Fibroblast of peridontal ligament (primary cell): Measurements from ENCODE around the gene MCRIP2.
"Not testable (repeated sequence)": the region's sequence is repeated elsewhere in the genome, so short reads cannot be mapped to it uniquely, and the experiment has no call there.

Experiments used
- DNase-seq: peaks from one replicate; pipeline ENCODE4 v3.0.0-alpha.2; 2010; ENCODE audit errors: extremely low read depth

The MCRIP2 gene

GRCh38 chr16:680967-681745 is 39.5 kb downstream of the MCRIP2 start:
- peak; percentile 53 for DNase-seq

DNA sequence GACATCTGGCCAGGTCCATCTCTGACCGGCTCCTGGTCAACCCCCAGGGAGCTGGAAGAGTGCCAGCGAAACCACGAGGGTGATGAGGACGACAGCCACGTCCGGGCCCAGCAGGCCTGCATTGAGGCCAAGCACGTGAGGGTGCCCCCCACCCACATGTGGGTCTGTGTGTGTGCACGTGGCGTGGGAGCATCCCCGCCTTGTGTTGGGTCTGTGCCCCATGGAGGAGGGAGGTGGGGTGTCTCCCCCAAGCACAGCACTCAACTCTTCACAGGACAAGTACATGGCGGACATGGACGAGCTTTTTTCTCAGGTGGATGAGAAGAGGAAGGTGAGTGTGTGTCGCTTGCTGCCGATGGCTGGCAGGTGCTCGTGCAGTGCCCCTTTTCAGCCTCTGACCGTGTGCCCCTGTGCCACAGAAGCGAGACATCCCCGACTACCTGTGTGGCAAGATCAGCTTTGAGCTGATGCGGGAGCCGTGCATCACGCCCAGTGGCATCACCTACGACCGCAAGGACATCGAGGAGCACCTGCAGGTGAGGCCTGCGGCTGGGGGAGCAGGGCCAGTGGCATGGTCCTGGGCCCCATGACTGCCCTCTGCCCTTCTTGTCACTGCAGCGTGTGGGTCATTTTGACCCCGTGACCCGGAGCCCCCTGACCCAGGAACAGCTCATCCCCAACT is 40.3 kb downstream of the MCRIP2 start:
- DNase-seq = no peak

GRCh38 chr16:682493-683395 is 41.1 kb downstream of the MCRIP2 start:
- DNase-seq = no peak

GRCh38 chr16:683396-684070 is 41.9 kb downstream of the MCRIP2 start:
- DNase-seq = no peak

- peak; percentile 89 for DNase-seq
Observed at GRCh38 chr16:684071-684794, 42.6 kb downstream of the MCRIP2 start, which contains the start of gene JMJD8. Gene JMJD8 (minus strand): TSS chr16:684334. CDS start chr16:684319, 15 bp downstream.

DNA sequence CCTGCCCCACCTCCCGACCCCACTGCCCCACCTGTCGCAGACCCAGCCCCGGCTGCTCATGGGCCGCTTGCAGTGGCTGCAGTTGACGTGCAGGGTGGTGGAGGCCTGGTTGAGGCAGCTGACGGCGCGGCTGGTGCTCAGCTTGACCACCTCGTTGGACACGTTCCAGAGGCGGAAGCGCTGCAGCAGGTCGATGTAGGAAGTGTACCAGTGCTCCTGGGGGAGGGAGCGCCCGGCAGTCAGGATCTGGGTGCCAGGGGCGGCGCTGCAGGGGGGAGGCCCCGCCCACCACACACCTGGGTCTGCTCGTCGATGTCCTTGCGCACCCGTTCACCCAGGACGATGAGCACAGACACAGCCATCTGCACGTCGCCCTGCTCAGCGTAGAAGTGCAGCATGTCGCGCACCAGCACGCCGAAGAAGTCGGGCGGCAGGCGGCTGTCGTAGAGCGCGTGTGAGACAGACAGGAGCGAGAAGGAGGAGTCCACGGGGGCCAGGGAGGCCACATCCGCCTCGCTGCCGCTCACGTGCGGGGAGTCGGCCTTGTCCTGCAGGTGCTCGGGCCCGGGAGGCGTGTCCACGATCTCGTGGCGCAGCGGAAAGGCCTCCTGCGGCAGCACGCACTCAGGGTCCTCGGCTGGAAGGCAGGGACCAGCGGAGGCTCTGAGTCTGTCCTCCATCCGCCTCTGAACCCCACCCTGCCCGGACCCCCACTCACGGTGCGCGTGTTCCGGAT is 43.5 kb downstream of the MCRIP2 start:
- DNase-seq = no peak

DNA sequence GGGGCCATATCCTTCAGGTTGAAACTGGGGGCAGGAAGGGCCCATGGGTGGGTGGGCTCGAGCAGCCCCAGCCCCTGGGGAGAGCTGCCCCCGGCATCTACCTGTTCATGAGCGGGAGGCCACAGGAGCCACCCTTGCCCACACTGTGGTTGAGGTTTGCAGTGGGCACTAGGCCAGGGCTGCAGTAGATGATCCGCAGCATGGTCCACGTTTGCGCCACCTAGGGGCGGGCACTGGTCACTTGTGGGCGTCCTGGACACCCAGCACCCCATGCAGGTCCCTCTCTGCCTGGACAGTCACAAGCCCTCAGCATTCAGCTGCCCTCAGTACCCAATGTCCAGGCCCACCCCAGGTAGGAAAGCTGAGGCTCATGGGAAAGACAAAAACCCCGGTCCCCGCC is 44.3 kb downstream of the MCRIP2 start:
- no peak for DNase-seq

DNA sequence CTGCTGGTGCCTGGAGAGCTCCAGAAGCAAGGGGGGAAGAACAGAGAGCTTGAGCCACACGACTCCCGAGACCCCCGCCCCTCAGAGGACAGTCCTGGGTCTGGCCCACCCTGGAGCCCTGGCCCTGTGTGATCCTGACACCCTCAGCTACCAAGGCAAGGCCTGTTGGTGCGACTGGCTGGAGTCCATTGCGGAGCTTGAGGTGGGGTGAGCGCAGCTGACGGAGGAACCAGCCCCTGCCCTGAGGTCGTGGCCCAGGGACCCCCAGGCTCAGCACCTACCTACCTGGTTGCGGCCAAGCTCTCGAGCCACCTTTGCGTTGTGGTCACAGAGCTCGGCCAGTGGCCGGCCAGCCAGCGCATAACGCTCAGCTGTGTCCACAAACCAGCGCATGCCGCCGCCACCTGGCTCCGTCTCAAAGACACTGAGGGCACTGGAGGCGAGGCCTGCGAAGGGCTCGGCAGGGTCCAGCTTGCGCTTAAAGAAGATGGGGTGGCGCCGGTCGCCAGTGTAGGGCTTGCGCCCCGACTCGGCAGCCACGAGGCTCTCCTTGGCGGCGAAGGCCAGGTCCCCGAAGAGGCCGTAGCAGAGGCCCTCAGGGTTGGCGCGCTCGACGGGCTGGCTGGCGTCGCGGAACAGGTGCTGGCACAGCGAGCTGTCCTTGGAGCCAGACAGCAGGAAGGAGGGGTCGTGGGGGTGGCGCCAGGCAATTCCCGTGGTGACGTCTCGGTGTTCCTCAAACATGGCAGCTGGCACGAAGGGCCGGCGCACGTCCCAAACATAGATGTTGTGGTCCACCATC is 45.0 kb downstream of the MCRIP2 start:
- no peak for DNase-seq

DNA sequence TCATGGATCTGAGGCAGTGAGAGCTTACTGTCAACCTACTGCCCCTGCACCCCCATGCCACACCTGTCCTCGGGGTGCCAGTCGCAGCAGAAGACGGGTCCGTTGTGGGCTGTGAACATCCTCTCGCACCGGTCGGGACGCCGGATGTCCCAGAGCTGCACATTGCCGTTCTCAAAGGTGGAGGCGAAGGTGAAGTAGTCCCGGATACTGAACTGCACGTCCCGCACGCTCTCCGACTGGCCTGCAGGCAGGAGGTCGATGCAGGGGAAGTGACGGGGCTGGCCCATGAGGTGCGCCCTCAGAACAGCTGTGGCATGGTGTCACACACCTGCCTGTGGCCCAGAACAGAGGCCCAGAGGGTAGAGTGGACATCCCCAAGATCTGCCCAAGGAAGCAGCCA is 45.9 kb downstream of the MCRIP2 start:
- DNase-seq = no peak

DNA sequence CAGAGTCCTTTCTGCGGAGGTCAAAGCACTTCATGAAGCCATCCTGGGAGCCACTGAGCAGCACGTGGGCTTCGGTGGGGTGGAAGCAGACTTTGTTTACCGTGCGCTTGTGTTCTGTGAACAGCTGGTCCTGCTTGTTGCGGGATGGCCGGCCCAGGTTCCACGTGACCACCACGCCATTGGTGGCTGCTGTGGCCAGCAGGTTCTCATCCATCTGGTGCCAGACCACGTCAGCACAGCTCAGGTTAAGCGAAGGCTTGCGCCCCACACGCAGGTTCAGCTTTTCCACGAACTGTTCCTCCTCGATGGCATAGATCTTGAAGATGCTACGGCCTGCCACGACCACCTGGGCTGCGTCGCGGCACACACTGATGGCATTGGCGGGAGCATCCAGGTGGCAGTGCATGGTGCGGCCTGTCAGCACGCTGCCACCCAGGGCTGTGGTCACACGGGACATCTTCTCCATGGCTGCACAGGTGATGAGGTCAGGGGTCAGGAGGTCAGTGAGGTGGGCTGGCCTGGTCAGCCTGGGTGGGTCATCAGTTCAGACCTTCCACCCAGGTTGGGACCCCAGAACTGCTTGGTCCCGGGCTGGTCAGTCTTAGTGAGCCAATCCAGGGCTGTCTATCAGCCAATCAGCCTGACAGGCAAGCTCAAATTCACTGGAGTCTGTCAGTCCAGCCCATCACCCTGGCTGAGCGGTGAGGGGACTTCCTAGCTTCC is 47.7 kb downstream of the MCRIP2 start:
- DNase-seq = no peak

- not testable (repeated sequence) for DNase-seq
Observed at GRCh38 chr16:691242-691641, 49.6 kb downstream of the MCRIP2 start.

- DNase-seq = no peak
Observed at GRCh38 chr16:692356-693108, 50.9 kb downstream of the MCRIP2 start.

DNA sequence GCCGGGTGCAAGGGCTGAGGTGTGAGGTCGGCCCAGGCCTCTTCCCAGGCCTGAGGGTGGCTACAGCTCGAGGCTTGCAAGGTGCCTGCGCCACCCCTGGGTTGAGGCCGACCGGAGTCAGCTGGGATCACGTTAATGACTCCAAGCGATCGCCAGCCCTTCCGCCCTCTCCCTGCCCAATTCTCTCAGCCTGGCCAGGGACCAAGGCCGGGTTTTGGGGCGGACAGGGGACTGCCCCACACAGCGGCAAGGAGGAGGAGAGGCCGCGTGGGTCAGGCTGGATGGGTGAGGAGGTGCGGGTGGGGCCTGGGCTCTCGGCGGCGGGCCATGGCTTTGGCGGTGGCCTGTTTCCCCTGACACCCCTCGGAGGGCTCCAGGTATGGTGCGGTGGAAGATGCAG is 51.7 kb downstream of the MCRIP2 start:
- no peak for DNase-seq

DNA sequence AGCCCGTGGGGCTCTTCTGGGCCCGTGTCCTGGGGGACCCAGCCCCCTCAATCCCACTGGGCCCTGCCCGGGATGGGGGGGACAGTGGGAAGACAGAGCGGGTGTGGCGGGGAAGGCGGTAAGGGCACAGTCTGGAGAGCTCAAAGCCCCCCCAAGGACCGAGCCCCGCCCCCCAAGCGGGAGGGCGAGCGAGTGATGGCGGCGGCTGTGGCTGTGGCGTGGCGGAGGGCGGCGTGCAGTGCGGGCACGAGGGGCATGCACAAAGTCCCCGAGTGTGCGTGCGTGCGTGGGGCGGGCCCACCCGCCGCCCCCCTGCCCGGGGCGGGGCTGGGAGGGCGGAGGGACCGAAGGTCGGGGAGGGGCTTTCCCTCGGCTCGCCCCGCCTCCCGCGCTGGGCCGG is 52.1 kb downstream of the MCRIP2 start:
- no peak for DNase-seq

DNA sequence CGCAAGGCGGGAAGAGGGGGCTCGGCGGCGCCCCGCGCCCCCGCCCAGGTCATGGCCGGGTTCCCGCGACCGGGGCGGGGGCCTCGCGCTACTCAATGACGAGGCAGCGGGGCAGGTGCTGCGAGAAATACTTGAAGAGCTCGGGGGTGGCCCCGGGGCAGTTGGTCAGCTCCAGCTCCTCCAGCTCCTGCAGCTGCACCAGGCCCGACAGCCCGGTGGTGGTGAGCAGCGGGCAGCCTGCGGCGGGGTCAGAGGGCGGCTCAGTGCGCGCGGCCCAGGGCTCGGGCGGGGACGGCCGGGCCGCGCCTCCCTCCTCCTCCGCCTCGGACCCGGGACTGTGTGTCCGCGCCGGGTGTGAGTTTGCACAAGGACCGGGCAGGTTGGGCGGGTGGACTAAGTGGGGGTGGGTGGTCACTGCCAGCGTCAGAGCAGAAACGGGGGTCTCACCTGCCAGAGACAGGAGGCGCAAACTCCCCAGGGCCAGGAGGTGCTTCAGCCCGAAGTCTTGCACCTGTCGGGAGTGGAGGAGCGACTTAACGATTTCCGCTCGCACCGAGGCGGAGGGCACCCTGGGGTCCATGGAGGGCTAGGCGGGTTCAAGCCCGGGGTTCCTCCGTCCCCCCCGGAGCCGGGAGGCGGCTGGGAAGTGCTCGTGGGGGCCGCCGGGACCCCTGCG is 52.7 kb downstream of the MCRIP2 start:
- DNase-seq = no peak

DNA sequence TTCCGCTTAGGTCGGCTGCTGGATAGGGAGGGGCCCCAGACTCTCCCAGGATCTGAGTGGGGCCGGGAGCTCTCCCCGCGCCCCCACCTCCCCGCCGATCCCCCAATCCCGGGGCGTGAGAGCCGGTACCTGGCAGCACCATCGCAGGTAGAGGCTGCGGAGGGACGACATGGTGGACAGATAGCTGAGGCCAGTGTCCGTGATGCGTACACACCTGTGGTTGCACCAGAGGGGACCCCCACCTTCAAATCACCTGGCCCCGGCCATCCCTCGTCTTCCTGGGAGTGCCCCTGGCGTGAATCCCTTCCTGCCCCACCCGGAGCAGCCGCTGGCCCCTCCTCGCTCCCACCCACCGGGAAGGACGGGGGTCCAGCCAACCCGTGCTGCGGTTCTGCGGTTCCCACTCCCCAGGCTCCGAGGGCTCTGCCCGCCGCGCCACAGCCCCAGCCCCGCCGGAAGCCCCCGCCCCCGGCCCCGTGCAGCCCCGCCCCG is 53.3 kb downstream of the MCRIP2 start:
- no peak for DNase-seq

DNA sequence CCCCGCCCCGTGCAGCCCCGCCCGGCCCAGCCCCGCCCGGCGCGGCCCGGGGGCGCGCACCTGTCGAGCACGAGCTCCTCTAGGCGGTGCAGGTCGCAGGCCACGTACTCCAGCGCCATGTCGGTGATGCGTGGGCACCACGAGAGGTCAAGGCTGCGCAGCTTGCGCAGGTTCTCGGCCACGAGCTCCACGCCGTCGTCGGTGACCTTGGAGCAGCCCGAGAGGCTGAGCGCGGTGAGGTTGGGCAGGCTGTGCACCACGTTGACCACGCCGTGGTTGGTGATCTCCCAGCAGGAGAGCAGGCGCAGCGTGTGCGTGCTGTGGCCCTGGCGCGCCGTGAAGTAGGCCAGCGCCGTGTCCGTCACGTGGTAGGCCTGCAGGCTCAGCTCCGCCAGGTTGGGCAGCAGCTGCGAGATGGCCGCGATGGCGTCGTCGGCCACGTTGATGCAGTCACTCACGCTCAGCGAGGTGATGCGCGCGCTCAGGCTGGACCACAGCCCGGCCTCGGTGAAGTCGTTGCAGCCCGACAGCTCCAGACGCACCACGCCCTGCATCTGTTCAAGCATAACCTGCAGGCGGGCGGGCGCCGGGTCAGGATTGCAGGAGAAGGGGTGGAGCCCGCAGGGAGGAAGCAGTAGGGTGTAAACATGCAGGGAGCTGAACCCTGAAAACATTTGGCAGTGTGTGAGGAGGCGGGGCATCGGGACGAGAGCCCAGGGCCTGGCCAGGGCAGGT is 53.9 kb downstream of the MCRIP2 start:
- no peak for DNase-seq
